H1 (cell line): ENCODE results near the gene GALNT7. TPM values are rescaled to one million over a fixed set of nuclear protein-coding genes. Genes with fewer than 3 reads are reported as not detected.

Experiments used
- KDM4A ChIP-seq: IDR thresholded peaks from one replicate; pipeline ENCODE4 v1.7.1; 2012; ENCODE audit warnings: low read depth, mild to moderate bottlenecking, moderate library complexity, low read length, inconsistent platforms; ENCODE audit not compliant: severe bottlenecking
- POLR2A ChIP-seq, 2 experiments: IDR thresholded peaks; 1 replicate in 1 of 2; 2 replicates in 1 of 2; pipeline ENCODE4 v1.6.1; 2011; ENCODE audit warnings: low read depth in 2 of 2, low read length in 2 of 2, mild to moderate bottlenecking in 2 of 2; ENCODE audit errors: control extremely low read depth in 1 of 2
- USF2 ChIP-seq: IDR thresholded peaks from 2 replicates; pipeline ENCODE4 v1.6.1; 2011; ENCODE audit warnings: low read length, improper control_type of control experiment
- polyA plus RNA-seq, 7 experiments: library from polyadenylated mRNA; depleted of rRNA in 3 of 7; stranded (reverse) in 5 of 7; unstranded in 2 of 7; fragments of >200 nt in 5 of 7; fragments of 200-250 nt in 2 of 7; gene quantifications; 1 replicate in 5 of 7; 2 replicates in 1 of 7; 4 replicates in 1 of 7; pipeline versions ENCODE4 v1.2.1 to v1.2.3, GENCODE V29; 2011 to 2013; ENCODE audit warnings: missing spikeins in 2 of 7, mixed read lengths in 2 of 7
- total RNA-seq: library from RNA; stranded (reverse); fragmentation: NEBNext Ultra II Directional; extraction: Animal tissue kit (Norgen Biotek cat#: 25700); gene quantifications from 2 replicates; pipeline ENCODE4 v1.2.1, GENCODE V29; 2021

Gene GALNT7
- total and polyA plus RNA-seq, 2 of the 8 experiments (the other 6 are each of a cell fraction or from before 2014, with no cell fraction given), result 22.4 to 85.5 TPM

- no peak for TF ChIP-seq USF2
- TF ChIP-seq POLR2A (IDR thresholded peaks at IDR 0.05; ENCODE audit: control extremely low read depth in 1 of 2, low read depth in 2 of 2, low read length in 2 of 2), result no peak
- no peak for TF ChIP-seq KDM4A
- TF ChIP-seq, all 59 proteins: peak for 0
Measured at GRCh38 chr4:173185847-173186510, 17.4 kb downstream of the GALNT7 start (continued).
